IMR-90 (cell line): ENCODE results near the gene MVP. TPM values are rescaled to one million over a fixed set of nuclear protein-coding genes. Genes with fewer than 3 reads are reported as not detected.

Source experiments
- CTCF ChIP-seq: conservative IDR thresholded peaks from 2 replicates; pipeline ENCODE4 v1.5.1; 2012; ENCODE audit warnings: mild to moderate bottlenecking, low read depth, low read length, improper control_type of control experiment
- polyA plus RNA-seq, 3 experiments: library from polyadenylated mRNA; depleted of rRNA; stranded (reverse); fragments of >200 nt; gene quantifications; 2 replicates each; pipeline ENCODE4 v1.2.3, GENCODE V29; 2012; ENCODE audit warnings: low replicate concordance in 1 of 3
- total RNA-seq: library from RNA; depleted of rRNA; stranded (reverse); fragments of >200 nt; gene quantifications from 2 replicates; pipeline ENCODE4 v1.2.3, GENCODE V29; 2012

MVP gene
- total and polyA plus RNA-seq, 2 of the 4 experiments (the other 2 are of a cell fraction): 204 to 319 TPM

- TF ChIP-seq CTCF: peak; percentile 66
Observed at GRCh38 chr16:29807426-29808218, 12.6 kb upstream of the MVP start (continued).
